Vagina (tissue), 2 donors: ENCODE measurements around the gene NT5DC4. TPM values are rescaled to one million over a fixed set of nuclear protein-coding genes. Genes with fewer than 3 reads are reported as not detected.

Source experiments
- DNase-seq, 2 donors: peaks; one replicate each; pipeline ENCODE4 v3.0.0-alpha.2; 2017; ENCODE audit errors: extremely low spot score in 2 of 2
- H3K27ac ChIP-seq: fragments of 200-600 bp; sonication (generic); one replicate; pipeline ENCODE4 v1.5.1; 2019
- H3K27me3 ChIP-seq: fragments of 200-600 bp; sonication (generic); one replicate; pipeline ENCODE4 v1.5.1; 2019
- H3K36me3 ChIP-seq, 2 donors: fragments of 200-600 bp; sonication (generic); one replicate each; pipeline ENCODE4 v1.5.1; 2017 to 2019
- H3K4me1 ChIP-seq: fragments of 200-600 bp; sonication (generic); one replicate; pipeline ENCODE4 v1.5.1; 2019
- H3K4me3 ChIP-seq, 2 donors: fragments of 200-600 bp; sonication (generic); 1 replicate in 1 of 2; 2 replicates in 1 of 2; pipeline ENCODE4 v1.5.1; 2016 to 2019
- H3K9me3 ChIP-seq: fragments of 200-600 bp; sonication (generic); one replicate; pipeline ENCODE4 v1.5.1; 2019
- CTCF ChIP-seq, 3 experiments: fragments of 450-650 bp in 2 of 3; fragments of 200-600 bp in 1 of 3; sonication (generic) in 1 of 3; IDR thresholded peaks; one replicate each; pipeline ENCODE4 v1.5.1; 2017 to 2019; ENCODE audit warnings: antibody characterized with exemption in 3 of 3, mild to moderate bottlenecking in 2 of 3, moderate library complexity in 2 of 3
- POLR2A ChIP-seq, 2 donors: fragments of 450-650 bp; IDR thresholded peaks; one replicate each; pipeline ENCODE4 v1.6.1; 2017; ENCODE audit warnings: antibody characterized with exemption in 2 of 2, mild to moderate bottlenecking in 2 of 2, moderate library complexity in 2 of 2
- POLR2AphosphoS5 ChIP-seq, 2 donors: sonication (generic); formaldehyde crosslinking; IDR thresholded peaks; one replicate each; pipeline ENCODE4 v1.9.0; 2017; ENCODE audit warnings: antibody characterized with exemption in 2 of 2, mild to moderate bottlenecking in 2 of 2, low read depth in 1 of 2; ENCODE audit not compliant: insufficient read depth in 1 of 2
- intact Hi-C: fragments of 100-400 bp; cut with DNase I; formaldehyde crosslinking; loops from one replicate; pipeline ENCODE4 v1.15.1; 2023
- total RNA-seq: library from RNA; depleted of rRNA; stranded (reverse); fragments of >200 nt; gene quantifications from one replicate; pipeline ENCODE4 v1.2.3, GENCODE V29; 2016

Gene NT5DC4
- total RNA-seq, 1 donor from 2014 or later, result not detected

GRCh38 chr2:112718863-112719370 lies 1.9 kb upstream of the NT5DC4 start:
- TF ChIP-seq POLR2A (IDR thresholded peaks at IDR 0.05) (no peak), CTCF (IDR thresholded peaks at IDR 0.05) (no peak), POLR2AphosphoS5 (IDR thresholded peaks at IDR 0.05; ENCODE audit: insufficient read depth in 1 of 2, low read depth in 1 of 2) (no peak)
- no peak for DNase-seq
- Histone ChIP-seq H3K4me1 (no peaks in the 10 kb centered on the region), H3K27me3 (no peaks in the 10 kb centered on the region), H3K27ac (no peak overlapping the region), H3K9me3 (no peaks in the 10 kb centered on the region), H3K4me3 (no peak overlapping the region), H3K36me3 (no peaks in the 10 kb centered on the region)
- intact Hi-C loops, result no loop called here

- no peak overlapping the region for H3K4me3 ChIP-seq
- no peak for TF ChIP-seq POLR2AphosphoS5 (IDR thresholded peaks at IDR 0.05; ENCODE audit: insufficient read depth in 1 of 2, low read depth in 1 of 2)
- H3K36me3 ChIP-seq, result no peaks in the 10 kb centered on the region
- no peaks in the 10 kb centered on the region for H3K4me1 ChIP-seq
- no peaks in the 10 kb centered on the region for H3K27me3 ChIP-seq
- H3K27ac ChIP-seq, result no peak overlapping the region
- intact Hi-C loops, result loop anchor here (10.0 kb wide), 1 partner anchor 97 kb away; no protein-coding TSS in a partner anchor
- DNase-seq, result no peak
- H3K9me3 ChIP-seq, result no peaks in the 10 kb centered on the region
Measured at GRCh38 chr2:112721819-112722522, 1.2 kb downstream of the NT5DC4 start.

GRCh38 chr2:112722816-112723546 lies 2.2 kb downstream of the NT5DC4 start:
- no peak for TF ChIP-seq POLR2A (IDR thresholded peaks at IDR 0.05)
- no peak for TF ChIP-seq POLR2AphosphoS5 (IDR thresholded peaks at IDR 0.05; ENCODE audit: insufficient read depth in 1 of 2, low read depth in 1 of 2)
- no peak for TF ChIP-seq CTCF (IDR thresholded peaks at IDR 0.05)
- no peaks in the 10 kb centered on the region for H3K27me3 ChIP-seq
- H3K4me3 ChIP-seq, result no peak overlapping the region
- intact Hi-C loops, result loop anchor here (10.0 kb wide), 1 partner anchor 98 kb away; no protein-coding TSS in a partner anchor
- DNase-seq, result no peak
- no peaks in the 10 kb centered on the region for H3K9me3 ChIP-seq
- H3K36me3 ChIP-seq, result no peaks in the 10 kb centered on the region
- no peak overlapping the region for H3K27ac ChIP-seq
- no peaks in the 10 kb centered on the region for H3K4me1 ChIP-seq

GRCh38 chr2:112723547-112723940 lies 2.7 kb downstream of the NT5DC4 start:
- DNase-seq, result no peak
- intact Hi-C loops, result loop anchor here (10.0 kb wide), 1 partner anchor 99 kb away; no protein-coding TSS in a partner anchor
- no peaks in the 10 kb centered on the region for H3K4me1 ChIP-seq
- no peaks in the 10 kb centered on the region for H3K27me3 ChIP-seq
- no peaks in the 10 kb centered on the region for H3K36me3 ChIP-seq
- H3K9me3 ChIP-seq, result no peaks in the 10 kb centered on the region
- H3K4me3 ChIP-seq, result no peak overlapping the region
- no peak overlapping the region for H3K27ac ChIP-seq
- TF ChIP-seq POLR2A (IDR thresholded peaks at IDR 0.05), result no peak
- TF ChIP-seq POLR2AphosphoS5 (IDR thresholded peaks at IDR 0.05; ENCODE audit: insufficient read depth in 1 of 2, low read depth in 1 of 2), result no peak
- no peak for TF ChIP-seq CTCF (IDR thresholded peaks at IDR 0.05)

GRCh38 chr2:112723995-112724394 lies 3.2 kb downstream of the NT5DC4 start:
- Histone ChIP-seq H3K36me3 (no peaks in the 10 kb centered on the region), H3K4me3 (no peak overlapping the region), H3K27ac (no peak overlapping the region), H3K9me3 (no peaks in the 10 kb centered on the region), H3K4me1 (no peaks in the 10 kb centered on the region), H3K27me3 (no peaks in the 10 kb centered on the region)
- intact Hi-C loops, result loop anchor here (10.0 kb wide), 1 partner anchor 99 kb away; no protein-coding TSS in a partner anchor
- DNase-seq, result no peak
- no peak for TF ChIP-seq POLR2AphosphoS5 (IDR thresholded peaks at IDR 0.05; ENCODE audit: insufficient read depth in 1 of 2, low read depth in 1 of 2)
- no peak for TF ChIP-seq POLR2A (IDR thresholded peaks at IDR 0.05)
- TF ChIP-seq CTCF (IDR thresholded peaks at IDR 0.05), result no peak
